GM12878 (cell line): Measurements from ENCODE around the gene FGF14. TPM values are rescaled to one million over a fixed set of nuclear protein-coding genes. Genes with fewer than 3 reads are reported as not detected.

Experiments
- ATAC-seq: fragments of 200-7000 bp; cut with Tn5 transposase; 3 replicates; pipeline ENCODE4 v1.9.1; 2020; ENCODE audit warnings: mild to moderate bottlenecking, moderate library complexity
- BruUV-seq: library from RNA; stranded (reverse); fragments of 400-500 nt; replicated peaks from 2 replicates; lab custom pipeline; 2021; lab: Mats Ljungman, UMichigan
- CTCF ChIA-PET: fragments of 300-600 bp; sonication (Branson Sonifier 250); formaldehyde crosslinking; extraction: SDS; loops from one replicate; lab custom pipeline; 2021; ENCODE audit warnings: inconsistent platforms; lab: Yijun Ruan, JAX
- POLR2A ChIA-PET: fragments of 350-600 bp; formaldehyde crosslinking; extraction: SDS; loops from one replicate; lab custom pipeline; 2021; ENCODE audit warnings: inconsistent platforms; lab: Charles Lee
- RAD21 ChIA-PET: fragments of 300-600 bp; sonication (Branson Sonifier 250); formaldehyde crosslinking; loops from one replicate; lab custom pipeline; 2023; ENCODE audit warnings: antibody characterized with exemption; ENCODE audit not compliant: unreplicated experiment; lab: Charles Lee
- SMC1A ChIA-PET: fragments of 300-600 bp; sonication (Branson Sonifier 250); formaldehyde crosslinking; loops from one replicate; lab custom pipeline; 2023; ENCODE audit not compliant: unreplicated experiment, uncharacterized antibody; lab: Charles Lee
- DNase-seq: peaks from one replicate; pipeline ENCODE4 v3.0.0-alpha.2; 2011; ENCODE audit warnings: low read depth, low spot score
- FAIRE-seq: peaks from 3 replicates; lab custom pipeline; 2011; peaks lifted over from hg19 to GRCh38; lab: Jason Lieb, UNC
- H2AFZ ChIP-seq: 2 replicates; pipeline ENCODE4 v1.6.0; 2011; ENCODE audit warnings: low read depth, low read length, control low read depth; ENCODE audit not compliant: control insufficient read depth
- H3K27ac ChIP-seq: 2 replicates; pipeline ENCODE4 v1.5.1; 2011; ENCODE audit warnings: control low read depth; ENCODE audit not compliant: control insufficient read depth, insufficient read depth
- H3K27me3 ChIP-seq, 2 experiments: replicated peaks in 1 of 2; 2 replicates each; pipeline versions ENCODE4 v1.6.0 to v1.6.1; 2011; ENCODE audit warnings: low read length in 1 of 2; ENCODE audit not compliant: control insufficient read depth in 2 of 2, insufficient read depth in 2 of 2
- H3K36me3 ChIP-seq, 2 experiments: 2 replicates each; pipeline ENCODE4 v1.5.1; 2011; ENCODE audit warnings: low read length in 1 of 2; ENCODE audit not compliant: control insufficient read depth in 2 of 2, insufficient read depth in 2 of 2
- H3K4me1 ChIP-seq: 2 replicates; pipeline ENCODE4 v1.6.1; 2011; ENCODE audit warnings: mild to moderate bottlenecking, low read length, moderate library complexity, mixed read lengths; ENCODE audit not compliant: control insufficient read depth, insufficient read depth
- H3K4me2 ChIP-seq: 2 replicates; pipeline ENCODE4 v1.6.0; 2011; ENCODE audit warnings: control low read depth; ENCODE audit not compliant: control insufficient read depth, insufficient read depth
- H3K4me3 ChIP-seq: fragments of 200-600 bp; sonication (generic); 2 replicates; pipeline ENCODE4 v1.5.1; 2016
- H3K79me2 ChIP-seq: 2 replicates; pipeline ENCODE4 v1.6.0; 2011; ENCODE audit warnings: low read length; ENCODE audit not compliant: control insufficient read depth, insufficient read depth
- H3K9ac ChIP-seq: 2 replicates; pipeline ENCODE4 v1.8.0; 2011; ENCODE audit warnings: low read length, control low read depth, mixed read lengths; ENCODE audit not compliant: control insufficient read depth, insufficient read depth
- H3K9me3 ChIP-seq: replicated peaks from 3 replicates; pipeline ENCODE4 v1.5.1; 2011; ENCODE audit warnings: mild to moderate bottlenecking, low read length; ENCODE audit not compliant: control insufficient read depth, insufficient read depth
- H4K20me1 ChIP-seq: 2 replicates; pipeline ENCODE4 v1.6.0; 2011; ENCODE audit not compliant: control insufficient read depth, insufficient read depth
- ATF2 ChIP-seq: IDR thresholded peaks from 2 replicates; pipeline ENCODE4 v1.6.1; 2012; ENCODE audit warnings: low read length, inconsistent platforms
- CHD1 ChIP-seq: IDR thresholded peaks from 2 replicates; pipeline ENCODE4 v1.6.1; 2012; ENCODE audit warnings: low read depth, low read length, improper control_type of control experiment
- HDAC2 ChIP-seq: fragments of 200-600 bp; sonication (generic); IDR thresholded peaks from 2 replicates; pipeline ENCODE4 v1.6.1; 2017
- HDAC6 ChIP-seq: fragments of 200-600 bp; sonication (generic); IDR thresholded peaks from one replicate; pipeline ENCODE4 v1.8.0; 2017; ENCODE audit warnings: antibody characterized with exemption; ENCODE audit not compliant: unreplicated experiment
- IKZF2 ChIP-seq, 2 experiments: fragments of 450-650 bp; IDR thresholded peaks; 2 replicates each; pipeline ENCODE4 v1.6.1; 2017; ENCODE audit warnings: mild to moderate bottlenecking in 2 of 2, moderate library complexity in 2 of 2
- NFIC ChIP-seq: IDR thresholded peaks from 2 replicates; pipeline ENCODE4 v1.6.1; 2012; ENCODE audit warnings: low read depth, mild to moderate bottlenecking, inconsistent platforms, low read length, moderate library complexity
- NFXL1 ChIP-seq: fragments of 450-650 bp; IDR thresholded peaks from 2 replicates; pipeline ENCODE4 v1.6.1; 2017; ENCODE audit warnings: antibody characterized with exemption, mild to moderate bottlenecking, borderline replicate concordance
- PML ChIP-seq: IDR thresholded peaks from 2 replicates; pipeline ENCODE4 v1.6.1; 2012; ENCODE audit warnings: low read length, inconsistent platforms
- SMAD5 ChIP-seq: IDR thresholded peaks from 2 replicates; pipeline ENCODE4 v1.6.1; 2016; ENCODE audit warnings: antibody characterized with exemption, low read depth
- SPI1 ChIP-seq: IDR thresholded peaks from 2 replicates; pipeline ENCODE4 v1.6.1; 2011; ENCODE audit warnings: low read depth, mild to moderate bottlenecking, low read length, moderate library complexity, borderline replicate concordance; ENCODE audit not compliant: insufficient read depth
- ZNF274 ChIP-seq: IDR thresholded peaks from one replicate; pipeline ENCODE4 v1.8.0; 2011; ENCODE audit not compliant: insufficient read length, insufficient read depth
- WGBS: methylation state at CpG from one replicate; pipeline ENCODE4 v1.1.6; 2016; ENCODE audit warnings: low lambda C conversion rate; ENCODE audit not compliant: insufficient replicate concordance, insufficient coverage; ENCODE audit errors: missing lambda C conversion rate; 5-methylcytosine and 5-hydroxymethylcytosine counted together
- in situ Hi-C: fragments of 300-500 bp; cut with MboI; formaldehyde crosslinking; loops from 9 replicates; pipeline ENCODE4 v1.14.3; 2018; ENCODE audit warnings: mixed read lengths
- intact Hi-C: fragments of 100-400 bp; cut with micrococcal nuclease; formaldehyde crosslinking; loops from one replicate; pipeline ENCODE4 v1.14.2; 2022; ENCODE audit not compliant: unreplicated experiment
- polyA plus RNA-seq, 11 experiments: library from polyadenylated mRNA; depleted of rRNA in 4 of 11; unstranded in 6 of 11; stranded (reverse) in 5 of 11; fragments of >200 nt; fragmentation: Nextera tagmentation in 4 of 11; fragmentation: Illumina TruSeq in 1 of 11; extraction: Ambion mirVana in 4 of 11; extraction: Trizol in 1 of 11; gene quantifications; 1 replicate in 1 of 11; 2 replicates in 10 of 11; pipeline versions ENCODE4 v1.2.1 to v1.2.3, GENCODE V29; 2011 to 2016; ENCODE audit warnings: inconsistent platforms in 2 of 11, missing spikeins in 2 of 11, low read depth in 1 of 11
- total RNA-seq, 4 experiments: library from RNA; depleted of rRNA in 3 of 4; stranded (reverse); fragments of >200 nt in 3 of 4; fragmentation: Illumina TruSeq in 1 of 4; extraction: Trizol in 1 of 4; gene quantifications; 2 replicates each; pipeline versions ENCODE4 v1.2.1 to v1.2.3, GENCODE V29; 2013 to 2021

Gene FGF14
- total and polyA plus RNA-seq, 10 of the 15 experiments (the other 5 are each of a cell fraction or from before 2014, with no cell fraction given), result under 0.01 to 0.44 (median 0.04) TPM

- no peak for TF ChIP-seq IKZF2 (IDR thresholded peaks at IDR 0.05)
- no peak for TF ChIP-seq CHD1
- TF ChIP-seq NFXL1, result no peak
- no peak for TF ChIP-seq SPI1
- TF ChIP-seq HDAC6, result no peak
- no peak for TF ChIP-seq PML
- TF ChIP-seq NFIC, result no peak
- no peak for TF ChIP-seq ZNF274
- TF ChIP-seq ATF2, result no peak
- TF ChIP-seq, all 136 proteins: peak for 0
Measured at GRCh38 chr13:102295316-102296048, 106.4 kb downstream of the FGF14 start (continued).

GRCh38 chr13:102294407-102295018, 107.3 kb downstream of the FGF14 start:
- Histone ChIP-seq H3K36me3 (no peaks in the 10 kb centered on the region), H3K9me3 (no peaks in the 10 kb centered on the region), H3K4me2 (no peak overlapping the region), H4K20me1 (no peaks in the 10 kb centered on the region), H2AFZ (no peak overlapping the region), H3K4me3 (no peak overlapping the region), H3K27ac (no peak overlapping the region), H3K4me1 (no peaks in the 10 kb centered on the region), H3K9ac (no peak overlapping the region), H3K79me2 (no peaks in the 10 kb centered on the region), H3K27me3 (no peaks in the 10 kb centered on the region)
- intact Hi-C loops (no loop called here), in situ Hi-C loops (no loop called here)
- no peak for DNase-seq
- no TSS peak for BruUV-seq
- ATAC-seq, result no peak
- ChIA-PET SMC1A (no interaction called here), CTCF (no interaction called here), POLR2A (no interaction called here), RAD21 (no interaction called here)
- TF ChIP-seq HDAC2 (no peak), SMAD5 (no peak)
- 1% methylated on average over 3 of the region's 3 CpGs for WGBS
- FAIRE-seq, result no peak
